Measurements from ENCODE around the gene LINS1. TPM values are rescaled to one million over a fixed set of nuclear protein-coding genes. Genes with fewer than 3 reads are reported as not detected.

LINS1 gene
- total and polyA plus RNA-seq, 2 donors from 2014 or later: 8.8 to 20.6 TPM

GRCh38 chr15:100526027-100526481 lies 75.9 kb downstream of the LINS1 start:
- intact Hi-C loops (cut with DNase I): no loop called here
- no peak for DNase-seq
- Histone ChIP-seq H3K27ac (ENCODE audit: low read depth in 2 of 2, low read length in 2 of 2) (no peak overlapping the region), H3K4me1 (ENCODE audit: control insufficient read depth in 2 of 3, insufficient read depth in 2 of 3, low read depth in 1 of 3, low read length in 3 of 3) (no peaks in the 10 kb centered on the region), H3K4me3 (ENCODE audit: low read length in 3 of 3) (no peak overlapping the region), H3K9me3 (ENCODE audit: control insufficient read depth in 2 of 3, insufficient read depth in 1 of 3, low read length in 3 of 3) (no peaks in the 10 kb centered on the region), H3K9ac (ENCODE audit: low read length in 3 of 3) (no peak overlapping the region), H3K36me3 (ENCODE audit: control insufficient read depth in 2 of 3, insufficient read depth in 3 of 3, low read length in 3 of 3) (no peaks in the 10 kb centered on the region), H3K27me3 (ENCODE audit: control insufficient read depth, insufficient read depth, low read length) (no peaks in the 10 kb centered on the region)
- TF ChIP-seq, protein P1, sequence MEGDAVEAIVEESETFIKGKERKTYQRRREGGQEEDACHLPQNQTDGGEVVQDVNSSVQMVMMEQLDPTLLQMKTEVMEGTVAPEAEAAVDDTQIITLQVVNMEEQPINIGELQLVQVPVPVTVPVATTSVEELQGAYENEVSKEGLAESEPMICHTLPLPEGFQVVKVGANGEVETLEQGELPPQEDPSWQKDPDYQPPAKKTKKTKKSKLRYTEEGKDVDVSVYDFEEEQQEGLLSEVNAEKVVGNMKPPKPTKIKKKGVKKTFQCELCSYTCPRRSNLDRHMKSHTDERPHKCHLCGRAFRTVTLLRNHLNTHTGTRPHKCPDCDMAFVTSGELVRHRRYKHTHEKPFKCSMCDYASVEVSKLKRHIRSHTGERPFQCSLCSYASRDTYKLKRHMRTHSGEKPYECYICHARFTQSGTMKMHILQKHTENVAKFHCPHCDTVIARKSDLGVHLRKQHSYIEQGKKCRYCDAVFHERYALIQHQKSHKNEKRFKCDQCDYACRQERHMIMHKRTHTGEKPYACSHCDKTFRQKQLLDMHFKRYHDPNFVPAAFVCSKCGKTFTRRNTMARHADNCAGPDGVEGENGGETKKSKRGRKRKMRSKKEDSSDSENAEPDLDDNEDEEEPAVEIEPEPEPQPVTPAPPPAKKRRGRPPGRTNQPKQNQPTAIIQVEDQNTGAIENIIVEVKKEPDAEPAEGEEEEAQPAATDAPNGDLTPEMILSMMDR (IDR thresholded peaks at IDR 0.05; ENCODE audit: borderline replicate concordance, extremely low read depth, insufficient read depth): no peak
- no peak for FAIRE-seq

DNA sequence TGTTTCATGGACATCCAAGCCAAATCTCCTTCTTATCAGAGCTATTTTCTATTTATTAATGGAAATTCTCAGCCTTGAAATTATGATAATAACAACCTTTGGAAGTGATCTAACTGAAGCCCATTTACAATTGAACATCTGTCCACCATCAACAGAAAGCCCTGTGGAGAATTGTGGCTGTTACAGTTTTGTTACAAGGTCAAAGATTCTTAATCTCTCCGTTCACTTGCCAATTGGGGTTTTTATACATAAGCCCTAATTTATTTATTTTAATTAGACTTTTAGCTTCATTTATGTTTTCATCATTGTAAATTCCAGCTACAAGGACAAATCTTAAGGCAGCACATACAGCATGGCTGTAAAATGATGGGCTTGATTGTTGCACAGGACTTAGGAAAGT lies 76.5 kb downstream of the LINS1 start:
- H3K4me1 ChIP-seq (ENCODE audit: control insufficient read depth in 2 of 3, insufficient read depth in 2 of 3, low read depth in 1 of 3, low read length in 3 of 3): no peaks in the 10 kb centered on the region
- intact Hi-C loops (cut with DNase I): no loop called here
- no peak overlapping the region for H3K27ac ChIP-seq (ENCODE audit: low read depth in 2 of 2, low read length in 2 of 2)
- no peak overlapping the region for H3K9ac ChIP-seq (ENCODE audit: low read length in 3 of 3)
- no peaks in the 10 kb centered on the region for H3K27me3 ChIP-seq (ENCODE audit: control insufficient read depth, insufficient read depth, low read length)
- no peaks in the 10 kb centered on the region for H3K9me3 ChIP-seq (ENCODE audit: control insufficient read depth in 2 of 3, insufficient read depth in 1 of 3, low read length in 3 of 3)
- TF ChIP-seq, protein P1 (IDR thresholded peaks at IDR 0.05; ENCODE audit: borderline replicate concordance, extremely low read depth, insufficient read depth): no peak
- FAIRE-seq (no peak), DNase-seq (no peak)
- H3K4me3 ChIP-seq (ENCODE audit: low read length in 3 of 3): no peak overlapping the region
- no peaks in the 10 kb centered on the region for H3K36me3 ChIP-seq (ENCODE audit: control insufficient read depth in 2 of 3, insufficient read depth in 3 of 3, low read length in 3 of 3)

DNA sequence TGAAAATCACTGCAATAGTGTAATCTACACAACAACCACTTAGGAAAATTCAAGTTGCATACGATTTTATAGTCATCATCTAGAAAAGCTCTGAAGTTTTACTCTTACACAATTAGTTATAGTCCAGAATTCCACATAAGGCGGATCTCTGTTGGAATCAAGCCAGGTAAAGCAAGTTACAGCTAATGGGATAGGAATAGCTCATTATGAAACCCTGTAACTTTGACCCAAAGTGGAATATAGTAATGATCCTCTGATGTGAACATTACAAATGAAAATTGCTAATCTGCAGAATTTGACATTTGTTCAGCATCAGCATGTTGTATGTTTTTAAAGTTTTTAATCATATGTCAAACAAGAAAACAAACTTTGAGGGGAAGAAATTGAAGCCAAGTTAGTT lies 77.7 kb downstream of the LINS1 start:
- Histone ChIP-seq H3K36me3 (ENCODE audit: control insufficient read depth in 2 of 3, insufficient read depth in 3 of 3, low read length in 3 of 3) (no peaks in the 10 kb centered on the region), H3K4me3 (ENCODE audit: low read length in 3 of 3) (no peak overlapping the region), H3K27ac (ENCODE audit: low read depth in 2 of 2, low read length in 2 of 2) (no peak overlapping the region), H3K9ac (ENCODE audit: low read length in 3 of 3) (no peak overlapping the region), H3K4me1 (ENCODE audit: control insufficient read depth in 2 of 3, insufficient read depth in 2 of 3, low read depth in 1 of 3, low read length in 3 of 3) (no peaks in the 10 kb centered on the region), H3K27me3 (ENCODE audit: control insufficient read depth, insufficient read depth, low read length) (no peaks in the 10 kb centered on the region), H3K9me3 (ENCODE audit: control insufficient read depth in 2 of 3, insufficient read depth in 1 of 3, low read length in 3 of 3) (no peaks in the 10 kb centered on the region)
- intact Hi-C loops (cut with DNase I): no loop called here
- TF ChIP-seq, protein P1 (IDR thresholded peaks at IDR 0.05; ENCODE audit: borderline replicate concordance, extremely low read depth, insufficient read depth): no peak
- no peak for FAIRE-seq
- DNase-seq: no peak

DNA sequence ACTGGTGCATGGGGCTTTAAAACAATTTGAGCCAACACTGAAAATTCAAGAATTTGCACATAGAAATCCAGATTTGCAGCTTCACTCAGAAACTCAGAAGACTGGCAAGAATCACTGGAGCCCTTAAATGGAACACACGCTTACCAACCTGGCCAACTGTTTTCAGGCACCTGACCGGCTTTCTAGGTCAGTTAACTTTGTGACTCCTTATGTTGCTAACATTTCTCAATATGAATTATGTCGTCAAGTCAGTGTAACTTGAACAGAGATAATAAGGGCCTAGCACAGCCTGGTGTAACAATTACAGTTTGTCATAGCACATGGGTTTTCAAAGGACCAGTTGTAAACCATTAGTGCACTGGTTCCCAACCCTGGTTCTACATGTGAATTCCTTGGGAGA lies 80.1 kb downstream of the LINS1 start:
- no peak overlapping the region for H3K27ac ChIP-seq (ENCODE audit: low read depth in 2 of 2, low read length in 2 of 2)
- H3K36me3 ChIP-seq (ENCODE audit: control insufficient read depth in 2 of 3, insufficient read depth in 3 of 3, low read length in 3 of 3): no peaks in the 10 kb centered on the region
- H3K9me3 ChIP-seq (ENCODE audit: control insufficient read depth in 2 of 3, insufficient read depth in 1 of 3, low read length in 3 of 3): no peaks in the 10 kb centered on the region
- H3K9ac ChIP-seq (ENCODE audit: low read length in 3 of 3): no peak overlapping the region
- no peak for FAIRE-seq
- H3K27me3 ChIP-seq (ENCODE audit: control insufficient read depth, insufficient read depth, low read length): no peaks in the 10 kb centered on the region
- intact Hi-C loops (cut with DNase I): no loop called here
- no peak for DNase-seq
- no peak overlapping the region for H3K4me3 ChIP-seq (ENCODE audit: low read length in 3 of 3)
- no peaks in the 10 kb centered on the region for H3K4me1 ChIP-seq (ENCODE audit: control insufficient read depth in 2 of 3, insufficient read depth in 2 of 3, low read depth in 1 of 3, low read length in 3 of 3)
- TF ChIP-seq, protein P1 (IDR thresholded peaks at IDR 0.05; ENCODE audit: borderline replicate concordance, extremely low read depth, insufficient read depth): no peak

All from kidney (tissue), 14 donors.